Upper lobe of left lung (tissue), 4 donors: ENCODE measurements around the gene DOCK6.

Experiments
- CTCF ChIP-seq, 6 experiments: fragments of 450-650 bp in 4 of 6; fragments of 200-600 bp in 2 of 6; sonication (generic) in 2 of 6; IDR thresholded peaks; one replicate each; pipeline ENCODE4 v1.5.1; 2016 to 2019; ENCODE audit warnings: antibody characterized with exemption in 6 of 6
- POLR2A ChIP-seq, 4 donors: fragments of 450-650 bp; IDR thresholded peaks; one replicate each; pipeline ENCODE4 v1.5.1; 2016 to 2017; ENCODE audit warnings: antibody characterized with exemption in 4 of 4, mild to moderate bottlenecking in 2 of 4

GRCh38 chr19:11251650-11252314 lies 10.5 kb downstream of the DOCK6 start:
- TF ChIP-seq POLR2A (IDR thresholded peaks at IDR 0.05) (no peak), CTCF (IDR thresholded peaks at IDR 0.05) (no peak)
